ENCODE results near the gene OR7G2.

OR7G2 gene

DNA sequence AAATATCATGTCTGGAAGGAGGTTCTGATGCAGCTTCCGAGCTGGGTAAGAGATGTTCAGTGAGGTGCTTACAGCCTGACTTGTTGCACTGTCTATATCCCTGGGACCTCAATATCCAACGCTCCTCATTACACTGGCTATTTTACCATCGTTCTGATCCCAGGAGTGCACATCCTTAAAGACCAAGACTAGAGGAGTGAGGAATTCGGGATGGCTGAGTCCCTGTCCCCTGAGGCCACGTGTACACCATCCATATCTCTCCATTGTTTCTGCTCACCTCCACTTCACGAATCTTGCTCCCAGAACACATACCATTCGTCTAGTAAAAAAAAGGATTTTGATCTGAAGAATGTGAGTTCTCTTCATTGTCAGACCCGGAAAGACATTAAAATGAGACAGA is at the start of gene OR7G2:
Gene OR7G2 (minus strand): TSS at position 101 of the 400 bp plus-strand sequence. CDS start 4,232 bp downstream, outside the sequence.
- no peak within 1 kb of the TSS for H3K9ac ChIP-seq (ENCODE audit: low read length)
- TF ChIP-seq EZH2phosphoT487 (IDR thresholded peaks at IDR 0.05; ENCODE audit: low read depth) (no peak), CTCF (IDR thresholded peaks at IDR 0.05; ENCODE audit: low read depth, low read length) (no peak)
- no peaks in the 10 kb centered on the region for H3K27me3 ChIP-seq (ENCODE audit: low read depth, low read length)
- H3K27ac ChIP-seq (ENCODE audit: low read length) = no peak within 1 kb of the TSS
- no peak within 1 kb of the TSS for H2AFZ ChIP-seq (ENCODE audit: low read depth, low read length)
- no peaks in the 10 kb centered on the region for H4K20me1 ChIP-seq (ENCODE audit: insufficient read depth, low read length)
- no peak within 1 kb of the TSS for H3K4me2 ChIP-seq (ENCODE audit: low read length)
- no peaks in the 10 kb centered on the region for H3K36me3 ChIP-seq (replicated peaks; ENCODE audit: low read depth, low read length)
- no peaks in the 10 kb centered on the region for H3K9me3 ChIP-seq (ENCODE audit: insufficient read depth, low read length)
- no peaks in the 10 kb centered on the region for H3K4me1 ChIP-seq (ENCODE audit: low read length)
- no peaks in the 10 kb centered on the region for H3K79me2 ChIP-seq (ENCODE audit: low read length)
- no peak within 1 kb of the TSS for H3K4me3 ChIP-seq (ENCODE audit: low read length)

GRCh38 chr19:9156304-9156703 is 49.0 kb upstream of the OR7G2 start:
- Histone ChIP-seq H3K36me3 (replicated peaks; ENCODE audit: low read depth, low read length) (peaks cover 97% of the 10 kb centered on the region), H3K4me1 (ENCODE audit: low read length) (peaks cover 25% of the 10 kb centered on the region), H4K20me1 (ENCODE audit: insufficient read depth, low read length) (peaks cover 36% of the 10 kb centered on the region), H3K27ac (ENCODE audit: low read length) (peak overlapping the region; percentile 61), H3K4me2 (ENCODE audit: low read length) (peak overlapping the region; percentile 59), H3K4me3 (ENCODE audit: low read length) (peak overlapping the region; percentile 38; the same call in 1 of the 2 replicates), H3K79me2 (ENCODE audit: low read length) (peaks cover 84% of the 10 kb centered on the region), H3K9ac (ENCODE audit: low read length) (peak overlapping the region; percentile 20; the same call in 1 of the 2 replicates), H2AFZ (ENCODE audit: low read depth, low read length) (no peak overlapping the region), H3K9me3 (ENCODE audit: insufficient read depth, low read length) (peaks cover 39% of the 10 kb centered on the region; the same call in 1 of the 2 replicates), H3K27me3 (ENCODE audit: low read depth, low read length) (no peaks in the 10 kb centered on the region)
- TF ChIP-seq CTCF (IDR thresholded peaks at IDR 0.05; ENCODE audit: low read depth, low read length) = no peak
- no peak for TF ChIP-seq EZH2phosphoT487 (IDR thresholded peaks at IDR 0.05; ENCODE audit: low read depth)

DNA sequence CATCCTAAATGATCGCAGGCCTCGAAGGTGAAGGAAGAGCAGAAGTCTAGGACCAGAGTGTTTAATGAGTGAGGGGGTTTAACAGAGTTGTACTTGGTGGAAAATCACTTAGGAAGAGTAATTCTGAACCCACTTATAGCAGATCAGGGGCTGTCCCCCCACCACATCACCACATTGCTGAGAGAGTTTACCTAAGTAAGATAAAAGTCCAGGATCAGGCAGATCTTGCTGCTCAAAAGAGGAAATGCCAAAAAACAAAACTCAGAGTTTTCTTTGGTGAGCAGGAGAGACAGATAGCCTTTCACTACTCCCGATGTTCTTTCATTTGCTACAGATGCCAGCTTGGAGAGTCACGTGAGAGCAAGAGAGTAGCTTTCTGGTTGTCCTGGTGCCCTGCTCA is 48.3 kb upstream of the OR7G2 start:
- H3K4me3 ChIP-seq (ENCODE audit: low read length) = peak overlapping the region; percentile 16; the same call in 1 of the 2 replicates
- H3K27ac ChIP-seq (ENCODE audit: low read length) = peak overlapping the region; percentile 61

GRCh38 chr19:9151367-9151766 is 44.1 kb upstream of the OR7G2 start:
- Histone ChIP-seq H2AFZ (ENCODE audit: low read depth, low read length) (no peak overlapping the region), H3K27ac (ENCODE audit: low read length) (no peak overlapping the region), H3K4me2 (ENCODE audit: low read length) (no peak overlapping the region), H3K9me3 (ENCODE audit: insufficient read depth, low read length) (peaks cover 49% of the 10 kb centered on the region; the same call in 1 of the 2 replicates), H3K36me3 (replicated peaks; ENCODE audit: low read depth, low read length) (peaks cover 94% of the 10 kb centered on the region), H3K9ac (ENCODE audit: low read length) (no peak overlapping the region), H3K4me1 (ENCODE audit: low read length) (peaks cover 17% of the 10 kb centered on the region), H4K20me1 (ENCODE audit: insufficient read depth, low read length) (peaks cover 67% of the 10 kb centered on the region), H3K27me3 (ENCODE audit: low read depth, low read length) (no peaks in the 10 kb centered on the region), H3K4me3 (ENCODE audit: low read length) (no peak overlapping the region), H3K79me2 (ENCODE audit: low read length) (peaks cover 100% of the 10 kb centered on the region)
- no peak for TF ChIP-seq CTCF (IDR thresholded peaks at IDR 0.05; ENCODE audit: low read depth, low read length)
- TF ChIP-seq EZH2phosphoT487 (IDR thresholded peaks at IDR 0.05; ENCODE audit: low read depth) = no peak

More for the DNA sequence above, 48.3 kb upstream of the OR7G2 start:
- H3K4me1 ChIP-seq (ENCODE audit: low read length) = peaks cover 25% of the 10 kb centered on the region
- H4K20me1 ChIP-seq (ENCODE audit: insufficient read depth, low read length) = peaks cover 42% of the 10 kb centered on the region
- no peak for TF ChIP-seq CTCF (IDR thresholded peaks at IDR 0.05; ENCODE audit: low read depth, low read length)
- TF ChIP-seq EZH2phosphoT487 (IDR thresholded peaks at IDR 0.05; ENCODE audit: low read depth) = no peak
- H3K79me2 ChIP-seq (ENCODE audit: low read length) = peaks cover 84% of the 10 kb centered on the region
- H3K9me3 ChIP-seq (ENCODE audit: insufficient read depth, low read length) = peaks cover 33% of the 10 kb centered on the region; the same call in 1 of the 2 replicates
- peak overlapping the region; percentile 59 for H3K4me2 ChIP-seq (ENCODE audit: low read length)
- no peaks in the 10 kb centered on the region for H3K27me3 ChIP-seq (ENCODE audit: low read depth, low read length)
- H3K36me3 ChIP-seq (replicated peaks; ENCODE audit: low read depth, low read length) = peaks cover 97% of the 10 kb centered on the region
- H3K9ac ChIP-seq (ENCODE audit: low read length) = no peak overlapping the region; the same call in 1 of the 2 replicates
- no peak overlapping the region for H2AFZ ChIP-seq (ENCODE audit: low read depth, low read length)

Measured in OCI-LY3 (cell line).